ENCODE measurements around the gene SLC12A3.

DNA sequence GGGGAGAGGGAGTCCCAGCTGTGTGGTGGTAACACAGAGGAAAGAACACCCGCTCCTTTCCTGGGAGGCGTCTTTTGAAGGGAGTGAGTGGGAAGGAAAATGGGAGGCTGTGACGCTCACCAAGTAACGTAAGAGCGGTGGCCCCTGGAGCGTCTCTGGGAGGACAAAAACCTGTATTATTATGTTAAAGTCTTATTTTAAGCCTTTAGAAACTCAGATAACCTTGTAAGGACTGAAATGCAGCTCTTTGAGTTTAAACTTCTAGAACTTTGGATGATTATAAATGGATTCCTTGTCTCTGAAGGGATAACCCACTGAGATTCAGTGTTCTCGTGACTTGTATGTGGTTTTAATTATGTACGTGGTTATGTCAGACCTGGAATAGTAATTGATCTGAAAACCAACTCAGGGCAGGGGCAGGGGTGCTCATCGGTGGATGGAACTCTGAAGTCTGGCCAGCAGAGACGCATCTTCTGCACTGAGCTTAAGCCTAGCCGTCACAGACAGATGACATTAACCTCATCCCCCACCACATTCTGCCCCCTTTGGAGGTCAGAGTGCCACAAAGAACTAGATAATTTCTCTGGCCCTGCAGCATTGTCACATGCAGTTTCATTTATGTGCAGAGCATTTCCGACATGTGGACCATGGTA, 41.8 kb upstream of the SLC12A3 start:
- TF ChIP-seq ZFP30 (CRISPR knock-in tag; IDR thresholded peaks at IDR 0.05), result no peak
- TF ChIP-seq, protein P1, sequence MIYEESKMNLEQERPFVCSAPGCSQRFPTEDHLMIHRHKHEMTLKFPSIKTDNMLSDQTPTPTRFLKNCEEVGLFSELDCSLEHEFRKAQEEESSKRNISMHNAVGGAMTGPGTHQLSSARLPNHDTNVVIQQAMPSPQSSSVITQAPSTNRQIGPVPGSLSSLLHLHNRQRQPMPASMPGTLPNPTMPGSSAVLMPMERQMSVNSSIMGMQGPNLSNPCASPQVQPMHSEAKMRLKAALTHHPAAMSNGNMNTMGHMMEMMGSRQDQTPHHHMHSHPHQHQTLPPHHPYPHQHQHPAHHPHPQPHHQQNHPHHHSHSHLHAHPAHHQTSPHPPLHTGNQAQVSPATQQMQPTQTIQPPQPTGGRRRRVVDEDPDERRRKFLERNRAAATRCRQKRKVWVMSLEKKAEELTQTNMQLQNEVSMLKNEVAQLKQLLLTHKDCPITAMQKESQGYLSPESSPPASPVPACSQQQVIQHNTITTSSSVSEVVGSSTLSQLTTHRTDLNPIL (CRISPR knock-in tag; IDR thresholded peaks at IDR 0.05; ENCODE audit: low read depth), result no peak
- TF ChIP-seq, protein P2, sequence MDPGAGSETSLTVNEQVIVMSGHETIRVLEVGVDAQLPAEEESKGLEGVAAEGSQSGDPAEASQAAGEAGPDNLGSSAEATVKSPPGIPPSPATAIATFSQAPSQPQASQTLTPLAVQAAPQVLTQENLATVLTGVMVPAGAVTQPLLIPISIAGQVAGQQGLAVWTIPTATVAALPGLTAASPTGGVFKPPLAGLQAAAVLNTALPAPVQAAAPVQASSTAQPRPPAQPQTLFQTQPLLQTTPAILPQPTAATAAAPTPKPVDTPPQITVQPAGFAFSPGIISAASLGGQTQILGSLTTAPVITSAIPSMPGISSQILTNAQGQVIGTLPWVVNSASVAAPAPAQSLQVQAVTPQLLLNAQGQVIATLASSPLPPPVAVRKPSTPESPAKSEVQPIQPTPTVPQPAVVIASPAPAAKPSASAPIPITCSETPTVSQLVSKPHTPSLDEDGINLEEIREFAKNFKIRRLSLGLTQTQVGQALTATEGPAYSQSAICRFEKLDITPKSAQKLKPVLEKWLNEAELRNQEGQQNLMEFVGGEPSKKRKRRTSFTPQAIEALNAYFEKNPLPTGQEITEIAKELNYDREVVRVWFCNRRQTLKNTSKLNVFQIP (CRISPR knock-in tag; IDR thresholded peaks at IDR 0.05; ENCODE audit: borderline replicate concordance, low read depth), result no peak
- no peak for TF ChIP-seq RARB (CRISPR knock-in tag; IDR thresholded peaks at IDR 0.05)
- no peak for TF ChIP-seq PATZ1 (CRISPR knock-in tag; IDR thresholded peaks at IDR 0.05; ENCODE audit: borderline replicate concordance)
- TF ChIP-seq ZNF565 (CRISPR knock-in tag; conservative IDR thresholded peaks at IDR 0.05; ENCODE audit: low read depth), result no peak
- no peak for TF ChIP-seq ISL1 (CRISPR knock-in tag; IDR thresholded peaks at IDR 0.05)
- TF ChIP-seq ESRRG (CRISPR knock-in tag; IDR thresholded peaks at IDR 0.05), result no peak
- no peak for TF ChIP-seq ARNTL (CRISPR knock-in tag; IDR thresholded peaks at IDR 0.05; ENCODE audit: borderline replicate concordance, low read depth)
- no peak for TF ChIP-seq CSDC2 (CRISPR knock-in tag; IDR thresholded peaks at IDR 0.05)
- TF ChIP-seq, protein P3, sequence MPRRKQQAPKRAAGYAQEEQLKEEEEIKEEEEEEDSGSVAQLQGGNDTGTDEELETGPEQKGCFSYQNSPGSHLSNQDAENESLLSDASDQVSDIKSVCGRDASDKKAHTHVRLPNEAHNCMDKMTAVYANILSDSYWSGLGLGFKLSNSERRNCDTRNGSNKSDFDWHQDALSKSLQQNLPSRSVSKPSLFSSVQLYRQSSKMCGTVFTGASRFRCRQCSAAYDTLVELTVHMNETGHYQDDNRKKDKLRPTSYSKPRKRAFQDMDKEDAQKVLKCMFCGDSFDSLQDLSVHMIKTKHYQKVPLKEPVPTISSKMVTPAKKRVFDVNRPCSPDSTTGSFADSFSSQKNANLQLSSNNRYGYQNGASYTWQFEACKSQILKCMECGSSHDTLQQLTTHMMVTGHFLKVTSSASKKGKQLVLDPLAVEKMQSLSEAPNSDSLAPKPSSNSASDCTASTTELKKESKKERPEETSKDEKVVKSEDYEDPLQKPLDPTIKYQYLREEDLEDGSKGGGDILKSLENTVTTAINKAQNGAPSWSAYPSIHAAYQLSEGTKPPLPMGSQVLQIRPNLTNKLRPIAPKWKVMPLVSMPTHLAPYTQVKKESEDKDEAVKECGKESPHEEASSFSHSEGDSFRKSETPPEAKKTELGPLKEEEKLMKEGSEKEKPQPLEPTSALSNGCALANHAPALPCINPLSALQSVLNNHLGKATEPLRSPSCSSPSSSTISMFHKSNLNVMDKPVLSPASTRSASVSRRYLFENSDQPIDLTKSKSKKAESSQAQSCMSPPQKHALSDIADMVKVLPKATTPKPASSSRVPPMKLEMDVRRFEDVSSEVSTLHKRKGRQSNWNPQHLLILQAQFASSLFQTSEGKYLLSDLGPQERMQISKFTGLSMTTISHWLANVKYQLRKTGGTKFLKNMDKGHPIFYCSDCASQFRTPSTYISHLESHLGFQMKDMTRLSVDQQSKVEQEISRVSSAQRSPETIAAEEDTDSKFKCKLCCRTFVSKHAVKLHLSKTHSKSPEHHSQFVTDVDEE (CRISPR knock-in tag; IDR thresholded peaks at IDR 0.05), result no peak
- no peak for TF ChIP-seq BACH2 (CRISPR knock-in tag; IDR thresholded peaks at IDR 0.05; ENCODE audit: borderline replicate concordance)
- TF ChIP-seq GLIS3 (CRISPR knock-in tag; IDR thresholded peaks at IDR 0.05), result no peak

Measured in SK-N-SH treated with all-trans-retinoic acid at 6 μM for 48 hours (cell line).